AG04450 (cell line): ENCODE results near the gene BBS5. TPM values are rescaled to one million over a fixed set of nuclear protein-coding genes. Genes with fewer than 3 reads are reported as not detected.

Experiments used
- CTCF ChIA-PET: fragments of 300-600, 350-600 bp; formaldehyde crosslinking; extraction: SDS; loops from one replicate; lab custom pipeline; 2022; ENCODE audit warnings: antibody characterized with exemption, inconsistent platforms; lab: Charles Lee
- POLR2A ChIA-PET: fragments of 350-600 bp; formaldehyde crosslinking; extraction: SDS; loops from one replicate; lab custom pipeline; 2021; ENCODE audit warnings: antibody characterized with exemption, inconsistent platforms; lab: Yijun Ruan, JAX
- DNase-seq: peaks from one replicate; pipeline ENCODE4 v3.0.0-alpha.2; 2011; ENCODE audit warnings: low read depth, low spot score
- H3K27ac ChIP-seq: one replicate; pipeline ENCODE4 v1.5.1; 2012; ENCODE audit warnings: low read depth, low read length, control low read depth
- H3K27me3 ChIP-seq: one replicate; pipeline ENCODE4 v1.6.0; 2012; ENCODE audit warnings: low read length; ENCODE audit not compliant: control insufficient read depth, insufficient read depth
- H3K4me3 ChIP-seq: 2 replicates; pipeline ENCODE4 v1.5.1; 2011; ENCODE audit warnings: mild to moderate bottlenecking, low read depth, low read length, control low read depth
- H3K9me3 ChIP-seq: 2 replicates; pipeline ENCODE4 v1.5.1; 2012; ENCODE audit warnings: low read length; ENCODE audit not compliant: control insufficient read depth, insufficient read depth
- polyA plus RNA-seq: library from polyadenylated mRNA; depleted of rRNA; stranded (reverse); fragments of >200 nt; gene quantifications from 2 replicates; pipeline ENCODE4 v1.2.3, GENCODE V29; 2011
- TF ChIP-seq, protein P1 (sequence below): IDR thresholded peaks from 2 replicates; pipeline ENCODE4 v1.5.1; 2011; ENCODE audit warnings: low read depth, low read length, control low read depth, inconsistent platforms

Gene BBS5
- polyA plus RNA-seq, 1 experiment: 2.0 TPM

DNA sequence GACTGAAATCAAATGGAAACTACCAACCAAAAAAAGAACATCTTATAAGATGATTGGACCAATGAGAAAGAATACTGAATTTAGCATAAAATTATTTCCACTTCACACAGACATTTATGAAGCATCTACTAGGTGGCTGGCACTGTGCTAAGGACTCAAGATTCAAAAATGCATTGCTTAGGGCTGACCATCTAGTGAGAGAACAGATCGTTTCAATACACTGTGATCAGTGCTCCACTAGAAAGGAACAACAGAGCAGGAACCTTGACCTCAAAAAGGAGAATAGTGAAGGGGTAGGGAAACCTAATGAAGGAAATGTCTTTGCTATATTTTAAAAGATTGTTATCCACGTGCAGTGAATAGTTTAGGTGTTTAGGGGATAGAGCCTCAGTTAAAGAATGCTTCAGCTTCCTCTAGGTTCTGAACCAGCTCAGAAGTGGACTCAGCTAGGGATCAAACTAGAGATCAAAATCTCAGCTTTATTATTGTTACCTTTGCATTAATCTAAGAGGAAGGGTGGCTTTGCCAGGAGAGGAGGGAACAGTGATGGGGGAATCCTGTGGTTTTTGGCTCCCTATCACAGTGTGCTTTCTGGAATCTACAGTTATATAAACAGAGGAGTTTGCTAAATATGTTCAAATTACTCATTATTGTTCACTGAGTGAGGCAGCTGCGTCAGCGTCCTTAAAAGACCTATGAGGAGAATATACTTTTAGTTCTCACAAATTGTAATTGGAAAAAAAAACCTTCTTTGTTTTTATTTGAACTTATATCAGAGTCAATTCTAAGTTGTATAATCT, 16.2 kb upstream of the BBS5 start:
- Histone ChIP-seq H3K4me3 (no peak overlapping the region), H3K27ac (peak overlapping the region; percentile 49), H3K9me3 (no peaks in the 10 kb centered on the region), H3K27me3 (no peaks in the 10 kb centered on the region)
- DNase-seq: peak; percentile 61
- ChIA-PET CTCF (interaction anchor here (1.2 to 3.0 kb wide), 3 partner anchors 11 to 65 kb away, joined by 4 to 36 read pairs (median 8); partner anchors contain the start of gene BBS5), POLR2A (interaction anchor here (0.7 to 2.0 kb wide), 3 partner anchors 12 to 365 kb away, joined by 3 to 4 read pairs (median 3); partner anchors contain the start of gene UBR3)
- TF ChIP-seq, protein P1, sequence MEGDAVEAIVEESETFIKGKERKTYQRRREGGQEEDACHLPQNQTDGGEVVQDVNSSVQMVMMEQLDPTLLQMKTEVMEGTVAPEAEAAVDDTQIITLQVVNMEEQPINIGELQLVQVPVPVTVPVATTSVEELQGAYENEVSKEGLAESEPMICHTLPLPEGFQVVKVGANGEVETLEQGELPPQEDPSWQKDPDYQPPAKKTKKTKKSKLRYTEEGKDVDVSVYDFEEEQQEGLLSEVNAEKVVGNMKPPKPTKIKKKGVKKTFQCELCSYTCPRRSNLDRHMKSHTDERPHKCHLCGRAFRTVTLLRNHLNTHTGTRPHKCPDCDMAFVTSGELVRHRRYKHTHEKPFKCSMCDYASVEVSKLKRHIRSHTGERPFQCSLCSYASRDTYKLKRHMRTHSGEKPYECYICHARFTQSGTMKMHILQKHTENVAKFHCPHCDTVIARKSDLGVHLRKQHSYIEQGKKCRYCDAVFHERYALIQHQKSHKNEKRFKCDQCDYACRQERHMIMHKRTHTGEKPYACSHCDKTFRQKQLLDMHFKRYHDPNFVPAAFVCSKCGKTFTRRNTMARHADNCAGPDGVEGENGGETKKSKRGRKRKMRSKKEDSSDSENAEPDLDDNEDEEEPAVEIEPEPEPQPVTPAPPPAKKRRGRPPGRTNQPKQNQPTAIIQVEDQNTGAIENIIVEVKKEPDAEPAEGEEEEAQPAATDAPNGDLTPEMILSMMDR: no peak

DNA sequence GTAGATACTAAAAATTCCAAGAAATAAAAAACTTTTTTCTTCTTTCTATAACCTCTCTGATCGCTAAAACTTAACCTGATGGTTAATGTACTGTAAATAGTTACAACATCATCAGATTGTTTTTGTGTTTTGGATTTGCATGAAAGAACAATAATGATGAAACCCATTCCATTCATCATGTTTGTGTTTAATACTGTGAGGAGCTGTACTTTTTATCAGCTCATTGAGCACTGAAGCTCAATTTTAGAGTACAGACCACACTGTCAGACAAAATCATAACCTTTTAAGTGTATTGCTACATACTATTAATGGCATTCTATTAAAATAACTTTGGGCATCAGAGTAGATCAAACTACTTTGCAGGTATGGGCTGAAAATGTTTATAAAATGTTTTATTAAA, 14.8 kb upstream of the BBS5 start:
- POLR2A ChIA-PET: interaction anchor here (2.0 kb wide), 1 partner anchor 363 kb away, joined by 4 read pairs; the partner anchor contains the start of gene UBR3
- H3K9me3 ChIP-seq: no peaks in the 10 kb centered on the region
- H3K27ac ChIP-seq: no peak overlapping the region
- no peaks in the 10 kb centered on the region for H3K27me3 ChIP-seq
- no peak overlapping the region for H3K4me3 ChIP-seq
- no peak for DNase-seq
- CTCF ChIA-PET: interaction anchor here (0.7 to 3.0 kb wide), 3 partner anchors 13 to 118 kb away, joined by 4 to 36 read pairs (median 5); partner anchors contain the start of gene BBS5
- TF ChIP-seq, protein P1: no peak

DNA sequence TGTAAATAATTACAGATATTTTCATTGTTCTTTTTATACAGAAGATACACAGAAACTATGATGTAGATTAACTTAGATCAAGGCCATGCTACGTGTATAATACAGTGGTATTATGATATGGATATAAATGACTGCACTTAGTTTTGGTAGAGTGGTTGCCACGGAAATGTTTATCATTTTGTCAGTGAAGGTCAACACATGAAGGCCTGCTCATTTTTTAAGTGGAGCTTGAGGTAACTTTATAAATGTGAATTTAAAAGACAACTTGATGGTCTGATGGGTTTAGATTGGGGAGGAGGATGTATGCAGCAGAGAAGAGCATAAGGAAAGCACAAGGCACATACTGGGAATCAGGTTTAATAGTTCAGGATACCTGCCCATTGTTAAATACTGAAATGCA, 14.4 kb upstream of the BBS5 start:
- TF ChIP-seq, protein P1: no peak
- no peak overlapping the region for H3K27ac ChIP-seq
- H3K9me3 ChIP-seq: no peaks in the 10 kb centered on the region
- ChIA-PET CTCF (interaction anchor here (1.0 to 3.0 kb wide), 2 partner anchors 13 to 15 kb away, joined by 5 to 36 read pairs; partner anchors contain the start of gene BBS5), POLR2A (no interaction called here)
- no peak overlapping the region for H3K4me3 ChIP-seq
- DNase-seq: no peak
- H3K27me3 ChIP-seq: no peaks in the 10 kb centered on the region

DNA sequence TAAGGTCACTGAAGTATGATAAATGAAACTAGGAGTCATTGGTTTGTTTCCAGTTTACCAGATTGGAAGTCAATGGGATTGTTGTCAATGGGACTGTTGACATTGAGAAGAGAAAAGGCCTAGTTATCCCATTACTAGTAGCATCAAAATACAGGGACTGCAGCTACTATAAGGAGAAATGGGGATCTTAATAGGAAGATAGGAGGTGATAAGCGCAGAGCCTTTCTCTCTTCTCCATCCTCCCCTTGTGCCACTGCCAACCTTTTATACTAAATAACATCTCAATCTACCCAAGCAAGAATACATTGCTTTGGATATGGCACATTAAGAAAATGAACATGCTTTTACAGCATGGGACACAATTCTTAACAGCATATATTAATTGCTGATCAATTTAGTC, 10.5 kb upstream of the BBS5 start:
- no peaks in the 10 kb centered on the region for H3K27me3 ChIP-seq
- no peak overlapping the region for H3K4me3 ChIP-seq
- no peak for DNase-seq
- POLR2A ChIA-PET: no interaction called here
- H3K27ac ChIP-seq: no peak overlapping the region
- CTCF ChIA-PET: interaction anchor here (1.3 kb wide), 1 partner anchor 10 kb away, joined by 3 read pairs; no protein-coding TSS in a partner anchor
- TF ChIP-seq, protein P1: no peak
- no peaks in the 10 kb centered on the region for H3K9me3 ChIP-seq
